ENCODE results near the gene GTSE1. TPM values are rescaled to one million over a fixed set of nuclear protein-coding genes. Genes with fewer than 3 reads are reported as not detected.

GTSE1 gene
- total and polyA plus RNA-seq, 2 of the 13 experiments (the other 11 are each of a cell fraction or from before 2014, with no cell fraction given) = 10.7 to 13.5 TPM

- TF ChIP-seq, protein P1, sequence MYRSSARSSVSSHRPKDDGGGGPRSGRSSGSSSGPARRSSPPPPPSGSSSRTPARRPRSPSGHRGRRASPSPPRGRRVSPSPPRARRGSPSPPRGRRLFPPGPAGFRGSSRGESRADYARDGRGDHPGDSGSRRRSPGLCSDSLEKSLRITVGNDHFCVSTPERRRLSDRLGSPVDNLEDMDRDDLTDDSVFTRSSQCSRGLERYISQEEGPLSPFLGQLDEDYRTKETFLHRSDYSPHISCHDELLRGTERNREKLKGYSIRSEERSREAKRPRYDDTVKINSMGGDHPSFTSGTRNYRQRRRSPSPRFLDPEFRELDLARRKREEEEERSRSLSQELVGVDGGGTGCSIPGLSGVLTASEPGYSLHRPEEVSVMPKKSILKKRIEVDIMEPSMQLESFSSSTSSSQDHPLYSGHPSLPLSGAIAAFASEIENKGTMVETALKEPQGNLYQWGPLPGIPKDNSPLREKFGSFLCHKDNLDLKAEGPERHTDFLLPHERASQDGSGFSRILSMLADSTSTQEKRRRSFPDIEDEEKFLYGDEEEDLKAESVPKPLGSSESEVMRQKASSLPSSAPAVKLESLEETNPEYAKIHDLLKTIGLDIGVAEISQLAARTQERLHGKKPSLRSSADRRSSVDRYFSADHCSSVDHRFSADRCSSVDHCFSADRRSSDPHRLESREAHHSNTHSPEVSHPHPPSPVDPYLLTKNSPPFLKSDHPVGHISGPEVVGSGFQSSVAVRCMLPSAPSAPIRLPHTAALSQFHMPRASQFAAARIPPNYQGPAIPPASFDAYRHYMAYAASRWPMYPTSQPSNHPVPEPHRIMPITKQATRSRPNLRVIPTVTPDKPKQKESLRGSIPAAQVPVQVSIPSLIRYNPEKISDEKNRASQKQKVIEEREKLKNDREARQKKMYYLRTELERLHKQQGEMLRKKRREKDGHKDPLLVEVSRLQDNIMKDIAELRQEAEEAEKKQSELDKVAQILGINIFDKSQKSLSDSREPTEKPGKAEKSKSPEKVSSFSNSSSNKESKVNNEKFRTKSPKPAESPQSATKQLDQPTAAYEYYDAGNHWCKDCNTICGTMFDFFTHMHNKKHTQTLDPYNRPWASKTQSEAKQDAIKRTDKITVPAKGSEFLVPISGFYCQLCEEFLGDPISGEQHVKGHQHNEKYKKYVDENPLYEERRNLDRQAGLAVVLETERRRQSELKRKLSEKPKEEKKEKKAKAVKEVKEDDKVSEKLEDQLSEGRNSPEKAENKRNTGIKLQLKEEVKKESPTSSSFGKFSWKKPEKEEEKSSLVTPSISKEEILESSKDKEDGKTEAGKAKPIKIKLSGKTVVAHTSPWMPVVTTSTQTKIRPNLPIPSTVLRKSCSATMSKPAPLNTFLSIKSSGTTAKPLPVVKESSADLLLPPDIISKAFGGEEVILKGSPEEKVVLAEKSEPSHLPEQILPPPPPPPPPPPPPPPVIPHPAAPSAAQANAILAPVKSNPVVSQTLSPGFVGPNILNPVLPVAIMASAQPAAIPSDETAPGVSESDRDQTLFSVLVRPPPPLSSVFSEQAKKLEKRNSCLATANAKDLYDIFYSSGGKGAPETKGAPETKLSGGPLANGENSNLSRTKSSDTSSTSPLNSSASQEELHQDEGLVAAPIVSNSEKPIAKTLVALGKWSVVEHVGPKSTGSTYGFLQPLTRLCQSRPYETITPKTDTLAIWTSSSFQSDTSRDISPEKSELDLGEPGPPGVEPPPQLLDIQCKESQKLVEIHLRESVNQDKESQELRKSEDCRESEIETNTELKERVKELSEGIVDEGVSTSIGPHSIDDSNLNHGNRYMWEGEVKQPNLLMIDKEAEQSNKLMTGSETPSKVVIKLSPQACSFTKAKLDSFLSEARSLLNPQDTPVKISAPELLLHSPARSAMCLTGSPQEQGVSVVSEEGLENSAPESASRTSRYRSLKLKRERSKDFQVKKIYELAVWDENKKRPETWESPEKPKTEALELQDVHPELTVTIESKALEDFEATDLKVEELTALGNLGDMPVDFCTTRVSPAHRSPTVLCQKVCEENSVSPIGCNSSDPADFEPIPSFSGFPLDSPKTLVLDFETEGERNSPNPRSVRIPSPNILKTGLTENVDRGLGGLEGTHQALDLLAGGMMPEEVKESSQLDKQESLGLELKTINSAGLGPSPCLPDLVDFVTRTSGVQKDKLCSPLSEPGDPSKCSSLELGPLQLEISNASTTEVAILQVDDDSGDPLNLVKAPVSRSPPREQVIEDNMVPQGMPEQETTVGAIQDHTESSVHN (CRISPR knock-in tag; IDR thresholded peaks at IDR 0.05) = no peak
- TF ChIP-seq ZNF879 (CRISPR knock-in tag; IDR thresholded peaks at IDR 0.05) (no peak), MAF1 (CRISPR knock-in tag; IDR thresholded peaks at IDR 0.05; ENCODE audit: borderline replicate concordance) (no peak), ONECUT2 (CRISPR knock-in tag; IDR thresholded peaks at IDR 0.05) (no peak), ZFP62 (CRISPR knock-in tag; IDR thresholded peaks at IDR 0.05) (no peak), CENPX (CRISPR knock-in tag; IDR thresholded peaks at IDR 0.05) (no peak), ZNF615 (CRISPR knock-in tag; IDR thresholded peaks at IDR 0.05; ENCODE audit: borderline replicate concordance) (peak; percentile 41; the same call in 1 of the 2 replicates), ZNF598 (CRISPR knock-in tag; IDR thresholded peaks at IDR 0.05; ENCODE audit: borderline replicate concordance) (no peak), IKZF4 (CRISPR knock-in tag; IDR thresholded peaks at IDR 0.05; ENCODE audit: borderline replicate concordance, low read depth, not compliant biosample characterization) (peak; percentile 74), SMAD3 (CRISPR knock-in tag; IDR thresholded peaks at IDR 0.05) (peak; percentile 63; the same call in 1 of the 2 replicates), REL (CRISPR knock-in tag; conservative IDR thresholded peaks at IDR 0.05) (peak; percentile 21; the same call in 1 of the 2 replicates), SIX4 (CRISPR knock-in tag; IDR thresholded peaks at IDR 0.05) (peak; percentile 26; the same call in 1 of the 2 replicates), FOXA1 (IDR thresholded peaks at IDR 0.05) (no peak), FOXA1 (CRISPR knock-in tag; IDR thresholded peaks at IDR 0.05) (no peak), ZNF790 (CRISPR knock-in tag; IDR thresholded peaks at IDR 0.05; ENCODE audit: borderline replicate concordance) (peak; percentile 51; the same call in 1 of the 2 replicates), FOXM1 (CRISPR knock-in tag; IDR thresholded peaks at IDR 0.05) (no peak), NFATC3 (CRISPR knock-in tag; IDR thresholded peaks at IDR 0.05) (no peak), CREM (IDR thresholded peaks at IDR 0.05) (no peak), CREM (CRISPR knock-in tag; IDR thresholded peaks at IDR 0.05) (no peak)
- TF ChIP-seq, protein P2, sequence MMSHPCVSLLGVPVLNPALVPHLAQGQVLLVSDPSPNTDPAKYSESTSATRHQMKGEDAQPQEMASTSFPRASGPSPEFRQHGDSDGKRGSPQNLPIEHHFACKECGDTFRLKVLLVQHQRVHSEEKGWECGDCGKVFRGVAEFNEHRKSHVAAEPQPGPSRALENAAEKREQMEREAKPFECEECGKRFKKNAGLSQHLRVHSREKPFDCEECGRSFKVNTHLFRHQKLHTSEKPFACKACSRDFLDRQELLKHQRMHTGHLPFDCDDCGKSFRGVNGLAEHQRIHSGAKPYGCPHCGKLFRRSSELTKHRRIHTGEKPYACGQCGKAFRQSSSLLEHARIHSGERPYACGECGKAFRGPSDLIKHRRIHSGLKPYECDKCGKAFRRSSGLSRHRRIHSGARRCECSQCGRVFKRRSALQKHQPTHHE (CRISPR knock-in tag; IDR thresholded peaks at IDR 0.05; ENCODE audit: borderline replicate concordance) = peak; percentile 98
- TF ChIP-seq, protein P3, sequence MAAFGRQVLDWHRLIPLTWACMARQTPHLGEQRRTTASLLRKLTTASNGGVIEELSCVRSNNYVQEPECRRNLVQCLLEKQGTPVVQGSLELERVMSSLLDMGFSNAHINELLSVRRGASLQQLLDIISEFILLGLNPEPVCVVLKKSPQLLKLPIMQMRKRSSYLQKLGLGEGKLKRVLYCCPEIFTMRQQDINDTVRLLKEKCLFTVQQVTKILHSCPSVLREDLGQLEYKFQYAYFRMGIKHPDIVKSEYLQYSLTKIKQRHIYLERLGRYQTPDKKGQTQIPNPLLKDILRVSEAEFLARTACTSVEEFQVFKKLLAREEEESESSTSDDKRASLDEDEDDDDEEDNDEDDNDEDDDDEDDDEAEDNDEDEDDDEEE (CRISPR knock-in tag; IDR thresholded peaks at IDR 0.05) = peak; percentile 59; the same call in 1 of the 2 replicates
Measured at GRCh38 chr22:46250035-46250782, 46.5 kb upstream of the GTSE1 start, which contains the start of gene CDPF1 (continued).

Data from HepG2 (cell line).